Stimulated activated CD8-positive, alpha-beta memory T cell treated with anti-CD3 and anti-CD28 coated beads, Interleukin-15, amount 100 ng/mL, for 24 hours (primary cell): ENCODE measurements around the gene DIAPH3.

ENCODE experiments used
- DNase-seq: peaks from one replicate; pipeline ENCODE4 v3.0.0-alpha.2; 2020; ENCODE audit warnings: low read depth

Gene DIAPH3

GRCh38 chr13:60152114-60152513, 11.6 kb downstream of the DIAPH3 start:
- DNase-seq, result no peak

- no peak for DNase-seq
Measured at GRCh38 chr13:60150538-60150937, 13.2 kb downstream of the DIAPH3 start.

- no peak for DNase-seq
Measured at GRCh38 chr13:60148918-60149317, 14.8 kb downstream of the DIAPH3 start.

- no peak for DNase-seq
Measured at GRCh38 chr13:60147361-60147760, 16.4 kb downstream of the DIAPH3 start.

GRCh38 chr13:60146471-60146870, 17.3 kb downstream of the DIAPH3 start:
- DNase-seq, result no peak

- DNase-seq, result no peak
Measured at GRCh38 chr13:60143775-60144174, 20.0 kb downstream of the DIAPH3 start.

- DNase-seq, result no peak
Measured at GRCh38 chr13:60139272-60139671, 24.5 kb downstream of the DIAPH3 start.

GRCh38 chr13:60138674-60139073, 25.1 kb downstream of the DIAPH3 start:
- no peak for DNase-seq

- no peak for DNase-seq
Measured at GRCh38 chr13:60137911-60138560, 25.7 kb downstream of the DIAPH3 start.

GRCh38 chr13:60135344-60135743, 28.4 kb downstream of the DIAPH3 start:
- DNase-seq, result no peak

- no peak for DNase-seq
Measured at GRCh38 chr13:60134376-60134775, 29.4 kb downstream of the DIAPH3 start.

- DNase-seq, result no peak
Measured at GRCh38 chr13:60121337-60121687, 42.4 kb downstream of the DIAPH3 start.

GRCh38 chr13:60120617-60121336, 43.0 kb downstream of the DIAPH3 start:
- no peak for DNase-seq

GRCh38 chr13:60118696-60119400, 44.9 kb downstream of the DIAPH3 start:
- DNase-seq, result no peak

GRCh38 chr13:60114499-60115028, 49.2 kb downstream of the DIAPH3 start:
- no peak for DNase-seq

GRCh38 chr13:60112771-60113170, 51.0 kb downstream of the DIAPH3 start:
- no peak for DNase-seq

- no peak for DNase-seq
Measured at GRCh38 chr13:60111691-60112090, 52.0 kb downstream of the DIAPH3 start.

- no peak for DNase-seq
Measured at GRCh38 chr13:60109285-60109684, 54.4 kb downstream of the DIAPH3 start.

- DNase-seq, result no peak
Measured at GRCh38 chr13:60108589-60108988, 55.1 kb downstream of the DIAPH3 start.

- no peak for DNase-seq
Measured at GRCh38 chr13:60099631-60100420, 63.9 kb downstream of the DIAPH3 start.

GRCh38 chr13:60095300-60095699, 68.4 kb downstream of the DIAPH3 start:
- no peak for DNase-seq

- DNase-seq, result no peak
Measured at GRCh38 chr13:60094385-60095088, 69.2 kb downstream of the DIAPH3 start.
